ENCODE results near the gene WDR49. TPM values are rescaled to one million over a fixed set of nuclear protein-coding genes. Genes with fewer than 3 reads are reported as not detected.

The WDR49 gene
- total and polyA plus RNA-seq, 10 of the 15 experiments (the other 5 are each of a cell fraction or from before 2014, with no cell fraction given), result 0.05 to 0.15 TPM; not detected in 8

DNA sequence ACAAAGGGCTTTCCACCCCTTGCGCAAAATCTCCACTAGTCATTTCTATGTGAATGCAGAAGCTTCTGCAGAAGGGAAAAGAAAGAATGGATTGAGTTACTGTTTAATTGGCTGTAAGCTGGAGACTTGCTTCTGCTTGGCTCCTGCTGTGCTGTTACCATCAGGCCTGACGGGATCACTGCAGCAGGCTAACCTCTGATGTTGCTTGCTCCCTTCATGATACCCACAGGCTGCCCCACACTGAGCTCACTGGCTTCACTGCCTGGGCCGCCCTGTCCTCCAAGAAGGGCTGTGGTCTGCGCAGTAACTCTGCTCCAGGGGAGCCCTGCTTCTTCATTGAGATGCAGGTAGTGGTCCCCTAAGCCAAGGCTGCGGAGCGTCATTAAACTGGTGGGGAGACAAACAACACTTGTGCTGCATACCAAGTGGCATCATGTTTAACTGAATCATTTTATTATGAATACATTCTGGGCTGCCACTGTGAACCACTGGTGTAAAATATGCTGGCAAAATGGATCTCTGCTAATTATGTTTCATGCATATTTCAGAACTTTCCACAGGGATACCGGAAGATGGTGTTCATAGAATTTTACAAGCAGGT, 78.6 kb downstream of the WDR49 start:
- no peak for ATAC-seq
- in situ Hi-C loops (cut with MboI), result no loop called here

More for the DNA sequence above, 78.6 kb downstream of the WDR49 start:
- WGBS (ENCODE audit: insufficient coverage, insufficient replicate concordance, low lambda C conversion rate, missing lambda C conversion rate), result 48% methylated on average over 7 of the region's 7 CpGs
- POLR2A ChIA-PET, result no interaction called here
- no peaks in the 10 kb centered on the region for H4K20me1 ChIP-seq (ENCODE audit: control insufficient read depth, insufficient read depth)
- FAIRE-seq, result no peak
- RAD21 ChIA-PET (ENCODE audit: unreplicated experiment), result no interaction called here
- no peak overlapping the region for H3K27ac ChIP-seq (ENCODE audit: control insufficient read depth, insufficient read depth)
- CTCF ChIA-PET, result no interaction called here
- no TSS peak for BruUV-seq (replicated peaks)
- no peaks in the 10 kb centered on the region for H3K79me2 ChIP-seq (ENCODE audit: control insufficient read depth, insufficient read depth, low read length)
- DNase-seq (ENCODE audit: low read depth, low spot score), result no peak
- H3K4me2 ChIP-seq (ENCODE audit: control insufficient read depth, insufficient read depth), result no peak overlapping the region
- TF ChIP-seq KLF5 (IDR thresholded peaks at IDR 0.05; ENCODE audit: partially characterized antibody), result no peak
- TF ChIP-seq KAT2A (conservative IDR thresholded peaks at IDR 0.05; ENCODE audit: control insufficient read depth, low read depth, low read length), result no peak
- TF ChIP-seq TARDBP (IDR thresholded peaks at IDR 0.05; ENCODE audit: borderline replicate concordance), result no peak
- TF ChIP-seq PAX8 (IDR thresholded peaks at IDR 0.05), result no peak
- TF ChIP-seq, protein P1, sequence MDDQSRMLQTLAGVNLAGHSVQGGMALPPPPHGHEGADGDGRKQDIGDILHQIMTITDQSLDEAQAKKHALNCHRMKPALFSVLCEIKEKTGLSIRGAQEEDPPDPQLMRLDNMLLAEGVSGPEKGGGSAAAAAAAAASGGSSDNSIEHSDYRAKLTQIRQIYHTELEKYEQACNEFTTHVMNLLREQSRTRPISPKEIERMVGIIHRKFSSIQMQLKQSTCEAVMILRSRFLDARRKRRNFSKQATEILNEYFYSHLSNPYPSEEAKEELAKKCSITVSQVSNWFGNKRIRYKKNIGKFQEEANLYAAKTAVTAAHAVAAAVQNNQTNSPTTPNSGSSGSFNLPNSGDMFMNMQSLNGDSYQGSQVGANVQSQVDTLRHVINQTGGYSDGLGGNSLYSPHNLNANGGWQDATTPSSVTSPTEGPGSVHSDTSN (IDR thresholded peaks at IDR 0.05; ENCODE audit: insufficient replicate concordance, low read depth, low read length), result no peak
- no peak for TF ChIP-seq IKZF2 (IDR thresholded peaks at IDR 0.05)
- TF ChIP-seq IRF4 (IDR thresholded peaks at IDR 0.05; ENCODE audit: low read depth, low read length), result no peak
- TF ChIP-seq, protein P2, sequence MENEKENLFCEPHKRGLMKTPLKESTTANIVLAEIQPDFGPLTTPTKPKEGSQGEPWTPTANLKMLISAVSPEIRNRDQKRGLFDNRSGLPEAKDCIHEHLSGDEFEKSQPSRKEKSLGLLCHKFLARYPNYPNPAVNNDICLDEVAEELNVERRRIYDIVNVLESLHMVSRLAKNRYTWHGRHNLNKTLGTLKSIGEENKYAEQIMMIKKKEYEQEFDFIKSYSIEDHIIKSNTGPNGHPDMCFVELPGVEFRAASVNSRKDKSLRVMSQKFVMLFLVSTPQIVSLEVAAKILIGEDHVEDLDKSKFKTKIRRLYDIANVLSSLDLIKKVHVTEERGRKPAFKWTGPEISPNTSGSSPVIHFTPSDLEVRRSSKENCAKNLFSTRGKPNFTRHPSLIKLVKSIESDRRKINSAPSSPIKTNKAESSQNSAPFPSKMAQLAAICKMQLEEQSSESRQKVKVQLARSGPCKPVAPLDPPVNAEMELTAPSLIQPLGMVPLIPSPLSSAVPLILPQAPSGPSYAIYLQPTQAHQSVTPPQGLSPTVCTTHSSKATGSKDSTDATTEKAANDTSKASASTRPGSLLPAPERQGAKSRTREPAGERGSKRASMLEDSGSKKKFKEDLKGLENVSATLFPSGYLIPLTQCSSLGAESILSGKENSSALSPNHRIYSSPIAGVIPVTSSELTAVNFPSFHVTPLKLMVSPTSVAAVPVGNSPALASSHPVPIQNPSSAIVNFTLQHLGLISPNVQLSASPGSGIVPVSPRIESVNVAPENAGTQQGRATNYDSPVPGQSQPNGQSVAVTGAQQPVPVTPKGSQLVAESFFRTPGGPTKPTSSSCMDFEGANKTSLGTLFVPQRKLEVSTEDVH (IDR thresholded peaks at IDR 0.05; ENCODE audit: low read depth, partially characterized antibody), result no peak
- TF ChIP-seq, protein P3, sequence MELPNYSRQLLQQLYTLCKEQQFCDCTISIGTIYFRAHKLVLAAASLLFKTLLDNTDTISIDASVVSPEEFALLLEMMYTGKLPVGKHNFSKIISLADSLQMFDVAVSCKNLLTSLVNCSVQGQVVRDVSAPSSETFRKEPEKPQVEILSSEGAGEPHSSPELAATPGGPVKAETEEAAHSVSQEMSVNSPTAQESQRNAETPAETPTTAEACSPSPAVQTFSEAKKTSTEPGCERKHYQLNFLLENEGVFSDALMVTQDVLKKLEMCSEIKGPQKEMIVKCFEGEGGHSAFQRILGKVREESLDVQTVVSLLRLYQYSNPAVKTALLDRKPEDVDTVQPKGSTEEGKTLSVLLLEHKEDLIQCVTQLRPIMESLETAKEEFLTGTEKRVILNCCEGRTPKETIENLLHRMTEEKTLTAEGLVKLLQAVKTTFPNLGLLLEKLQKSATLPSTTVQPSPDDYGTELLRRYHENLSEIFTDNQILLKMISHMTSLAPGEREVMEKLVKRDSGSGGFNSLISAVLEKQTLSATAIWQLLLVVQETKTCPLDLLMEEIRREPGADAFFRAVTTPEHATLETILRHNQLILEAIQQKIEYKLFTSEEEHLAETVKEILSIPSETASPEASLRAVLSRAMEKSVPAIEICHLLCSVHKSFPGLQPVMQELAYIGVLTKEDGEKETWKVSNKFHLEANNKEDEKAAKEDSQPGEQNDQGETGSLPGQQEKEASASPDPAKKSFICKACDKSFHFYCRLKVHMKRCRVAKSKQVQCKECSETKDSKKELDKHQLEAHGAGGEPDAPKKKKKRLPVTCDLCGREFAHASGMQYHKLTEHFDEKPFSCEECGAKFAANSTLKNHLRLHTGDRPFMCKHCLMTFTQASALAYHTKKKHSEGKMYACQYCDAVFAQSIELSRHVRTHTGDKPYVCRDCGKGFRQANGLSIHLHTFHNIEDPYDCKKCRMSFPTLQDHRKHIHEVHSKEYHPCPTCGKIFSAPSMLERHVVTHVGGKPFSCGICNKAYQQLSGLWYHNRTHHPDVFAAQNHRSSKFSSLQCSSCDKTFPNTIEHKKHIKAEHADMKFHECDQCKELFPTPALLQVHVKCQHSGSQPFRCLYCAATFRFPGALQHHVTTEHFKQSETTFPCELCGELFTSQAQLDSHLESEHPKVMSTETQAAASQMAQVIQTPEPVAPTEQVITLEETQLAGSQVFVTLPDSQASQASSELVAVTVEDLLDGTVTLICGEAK (IDR thresholded peaks at IDR 0.05; ENCODE audit: borderline replicate concordance), result no peak
- no peak for TF ChIP-seq RAD51 (IDR thresholded peaks at IDR 0.05)
- no peak for TF ChIP-seq POLR2AphosphoS5 (IDR thresholded peaks at IDR 0.05; ENCODE audit: low read length)
- TF ChIP-seq RUNX3 (IDR thresholded peaks at IDR 0.05; ENCODE audit: low read length), result no peak
- no peak for TF ChIP-seq MEF2A (IDR thresholded peaks at IDR 0.05; ENCODE audit: insufficient read depth, low read depth, low read length)
- no peak for TF ChIP-seq FOS (IDR thresholded peaks at IDR 0.05; ENCODE audit: borderline replicate concordance, extremely low read depth, insufficient read length)
- TF ChIP-seq NFYB (IDR thresholded peaks at IDR 0.05; ENCODE audit: insufficient read depth, low read depth, low read length), result no peak
- intact Hi-C loops (cut with micrococcal nuclease; ENCODE audit: unreplicated experiment), result no loop called here
- no peak overlapping the region for H3K9ac ChIP-seq (ENCODE audit: control insufficient read depth, insufficient read depth, low read length)
- no peaks in the 10 kb centered on the region for H3K9me3 ChIP-seq (replicated peaks; ENCODE audit: control insufficient read depth, insufficient read depth, low read length)
- SMC1A ChIA-PET (ENCODE audit: uncharacterized antibody, unreplicated experiment), result no interaction called here
- no peak overlapping the region for H2AFZ ChIP-seq (ENCODE audit: control insufficient read depth, low read depth, low read length)
- H3K27me3 ChIP-seq (replicated peaks in 1 of 2; ENCODE audit: control insufficient read depth in 2 of 2, insufficient read depth in 2 of 2, low read length in 1 of 2), result no peaks in the 10 kb centered on the region
- H3K4me3 ChIP-seq, result no peak overlapping the region
- H3K36me3 ChIP-seq (ENCODE audit: control insufficient read depth in 2 of 2, insufficient read depth in 2 of 2, low read length in 1 of 2), result no peaks in the 10 kb centered on the region
- no peaks in the 10 kb centered on the region for H3K4me1 ChIP-seq (ENCODE audit: control insufficient read depth, insufficient read depth, low read length)
